Panc1 (cell line): Measurements from ENCODE around the gene KRTDAP.

Experiments
- CTCF ChIP-seq: fragments of 450-650 bp; IDR thresholded peaks from 2 replicates; pipeline ENCODE4 v1.5.1; 2017; ENCODE audit warnings: mild to moderate bottlenecking
- SIN3A ChIP-seq: IDR thresholded peaks from 2 replicates; pipeline ENCODE4 v1.6.1; 2012; ENCODE audit warnings: low read depth, mild to moderate bottlenecking, low read length, moderate library complexity, borderline replicate concordance; ENCODE audit not compliant: insufficient read depth

- no peak for TF ChIP-seq CTCF
- no peak for TF ChIP-seq SIN3A
Measured at GRCh38 chr19:35449359-35450043, 40.8 kb downstream of the KRTDAP start.
